Type B pancreatic cell (in vitro differentiated cells): ENCODE measurements around the gene BCO2. TPM values are rescaled to one million over a fixed set of nuclear protein-coding genes. Genes with fewer than 3 reads are reported as not detected.

Experiments used
- DNase-seq: peaks from one replicate; pipeline ENCODE4 v3.0.0; 2021; ENCODE audit warnings: mixed read lengths; ENCODE audit not compliant: unreplicated experiment; ENCODE audit errors: extremely low spot score
- H3K27ac Mint-ChIP-seq: 2 replicates; pipeline ENCODE4 v1.8.0; 2021; ENCODE audit warnings: mild to moderate bottlenecking, mixed read lengths
- H3K27me3 Mint-ChIP-seq: 2 replicates; pipeline ENCODE4 v1.8.0; 2021; ENCODE audit warnings: mixed read lengths
- H3K36me3 Mint-ChIP-seq: 2 replicates; pipeline ENCODE4 v1.8.0; 2021; ENCODE audit warnings: mixed read lengths
- H3K4me1 Mint-ChIP-seq: one replicate; pipeline ENCODE4 v1.8.0; 2021; ENCODE audit warnings: mixed read lengths; ENCODE audit not compliant: unreplicated experiment
- H3K4me3 Mint-ChIP-seq: 2 replicates; pipeline ENCODE4 v1.8.0; 2021; ENCODE audit warnings: mild to moderate bottlenecking, mixed read lengths
- H3K9me3 Mint-ChIP-seq: 2 replicates; pipeline ENCODE4 v1.8.0; 2021; ENCODE audit warnings: mixed read lengths
- total RNA-seq: library from RNA; stranded (reverse); gene quantifications from 2 replicates; pipeline ENCODE4 v1.2.1, GENCODE V29; 2021; ENCODE audit warnings: low replicate concordance
- TF ChIP-seq, protein P1 (sequence below): fragments of 200-600 bp; sonication (generic); conservative IDR thresholded peaks from 2 replicates; pipeline ENCODE4 v1.5.0; 2021; ENCODE audit warnings: antibody characterized with exemption, mild to moderate bottlenecking

BCO2 gene
- total RNA-seq, 1 donor from 2014 or later = 2.7 TPM

DNA sequence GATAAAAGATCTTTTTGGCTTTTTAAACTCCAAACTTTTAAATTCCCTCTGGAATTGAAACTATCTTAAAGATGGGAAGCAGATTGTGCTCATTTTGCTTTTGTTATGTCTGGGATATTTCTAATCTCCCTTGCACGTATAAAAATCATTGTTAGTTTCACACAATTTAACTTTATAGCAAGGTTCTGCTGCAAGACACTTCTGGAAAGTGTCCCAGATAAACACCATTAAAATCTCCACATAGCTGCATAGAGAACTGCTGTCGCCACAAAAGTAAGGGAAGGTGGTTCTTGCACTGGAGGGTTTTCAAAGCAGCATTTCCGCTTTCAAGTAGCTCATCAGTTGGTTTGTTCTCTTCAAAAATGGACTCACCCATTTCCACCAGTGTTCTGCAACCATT is 62.7 kb downstream of the BCO2 start:
- Mint-ChIP-seq H3K27ac (no peak overlapping the region), H3K9me3 (no peaks in the 10 kb centered on the region), H3K4me3 (no peak overlapping the region), H3K4me1 (no peaks in the 10 kb centered on the region), H3K27me3 (no peaks in the 10 kb centered on the region), H3K36me3 (peaks cover 25% of the 10 kb centered on the region)
- no peak for DNase-seq
- TF ChIP-seq, protein P1, sequence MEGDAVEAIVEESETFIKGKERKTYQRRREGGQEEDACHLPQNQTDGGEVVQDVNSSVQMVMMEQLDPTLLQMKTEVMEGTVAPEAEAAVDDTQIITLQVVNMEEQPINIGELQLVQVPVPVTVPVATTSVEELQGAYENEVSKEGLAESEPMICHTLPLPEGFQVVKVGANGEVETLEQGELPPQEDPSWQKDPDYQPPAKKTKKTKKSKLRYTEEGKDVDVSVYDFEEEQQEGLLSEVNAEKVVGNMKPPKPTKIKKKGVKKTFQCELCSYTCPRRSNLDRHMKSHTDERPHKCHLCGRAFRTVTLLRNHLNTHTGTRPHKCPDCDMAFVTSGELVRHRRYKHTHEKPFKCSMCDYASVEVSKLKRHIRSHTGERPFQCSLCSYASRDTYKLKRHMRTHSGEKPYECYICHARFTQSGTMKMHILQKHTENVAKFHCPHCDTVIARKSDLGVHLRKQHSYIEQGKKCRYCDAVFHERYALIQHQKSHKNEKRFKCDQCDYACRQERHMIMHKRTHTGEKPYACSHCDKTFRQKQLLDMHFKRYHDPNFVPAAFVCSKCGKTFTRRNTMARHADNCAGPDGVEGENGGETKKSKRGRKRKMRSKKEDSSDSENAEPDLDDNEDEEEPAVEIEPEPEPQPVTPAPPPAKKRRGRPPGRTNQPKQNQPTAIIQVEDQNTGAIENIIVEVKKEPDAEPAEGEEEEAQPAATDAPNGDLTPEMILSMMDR = no peak

DNA sequence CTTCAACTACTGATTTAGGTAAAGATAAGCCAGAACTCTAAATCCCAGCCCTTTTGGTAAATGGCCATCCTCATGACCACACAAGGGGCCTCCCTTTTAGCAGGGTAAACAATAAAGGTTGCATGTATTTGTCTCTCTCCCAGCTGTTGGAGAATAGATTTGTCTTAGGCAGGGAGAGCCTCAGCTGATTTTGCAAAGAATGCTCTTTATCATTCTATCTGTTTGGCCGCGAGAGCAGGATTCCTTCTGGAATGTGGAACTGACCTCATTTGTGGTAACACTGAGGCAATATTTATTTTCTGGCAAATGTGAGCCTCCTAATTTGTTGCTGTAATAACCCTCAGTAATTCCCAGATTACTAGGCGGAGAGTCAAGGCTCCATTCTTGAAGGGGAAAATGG is 66.2 kb downstream of the BCO2 start:
- Mint-ChIP-seq H3K36me3 (peaks cover 22% of the 10 kb centered on the region), H3K27me3 (no peaks in the 10 kb centered on the region), H3K4me3 (no peak overlapping the region), H3K9me3 (no peaks in the 10 kb centered on the region), H3K27ac (no peak overlapping the region), H3K4me1 (no peaks in the 10 kb centered on the region)
- TF ChIP-seq, protein P1 = no peak
- DNase-seq = no peak

DNA sequence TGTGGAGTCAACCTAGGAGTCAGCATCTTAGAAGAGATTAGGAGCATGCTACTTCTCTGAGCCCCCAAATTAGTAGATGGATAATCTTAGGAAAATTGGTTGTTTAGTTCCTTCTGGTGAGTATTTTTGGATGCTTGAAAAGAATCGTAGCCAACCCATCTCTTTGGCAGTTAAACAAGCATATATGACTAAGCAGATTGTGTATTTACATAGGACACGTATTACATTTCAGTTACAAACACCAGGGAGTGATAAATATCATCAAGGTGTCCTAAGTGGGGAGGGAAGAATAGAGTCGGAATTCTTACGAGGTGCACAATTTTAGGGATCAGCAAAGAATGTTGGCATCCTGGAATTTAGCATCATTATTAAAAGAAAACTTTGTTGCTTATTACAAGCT is 71.9 kb downstream of the BCO2 start:
- no peak for DNase-seq
- H3K4me3 Mint-ChIP-seq = no peak overlapping the region

DNA sequence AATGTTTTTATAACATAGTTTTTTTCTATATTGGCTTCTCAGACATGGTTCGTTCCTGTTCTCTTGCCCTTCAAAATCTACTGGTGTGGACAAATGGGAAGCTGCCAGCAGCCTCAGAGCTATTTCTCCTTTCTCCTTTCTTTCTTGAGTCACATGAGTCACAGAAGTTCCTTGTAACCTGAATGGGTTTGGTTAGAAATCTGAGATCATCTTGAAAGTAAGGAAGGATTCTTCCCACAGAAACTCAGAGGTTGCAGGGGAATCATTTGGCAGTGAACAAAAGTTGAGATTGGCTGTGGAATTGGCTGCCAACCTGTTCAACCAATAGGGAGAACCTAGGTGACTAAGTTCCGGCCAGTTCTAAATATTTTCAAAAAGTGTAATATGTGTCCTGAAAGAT is 72.9 kb downstream of the BCO2 start:
- H3K4me1 Mint-ChIP-seq = no peaks in the 10 kb centered on the region
- peaks cover 5% of the 10 kb centered on the region for H3K27me3 Mint-ChIP-seq
- DNase-seq = no peak
- TF ChIP-seq, protein P1 = no peak
- no peaks in the 10 kb centered on the region for H3K9me3 Mint-ChIP-seq
- no peak overlapping the region for H3K4me3 Mint-ChIP-seq
- no peak overlapping the region for H3K27ac Mint-ChIP-seq
- H3K36me3 Mint-ChIP-seq = peaks cover 4% of the 10 kb centered on the region

More for the DNA sequence above, 71.9 kb downstream of the BCO2 start:
- Mint-ChIP-seq H3K36me3 (peaks cover 9% of the 10 kb centered on the region), H3K9me3 (no peaks in the 10 kb centered on the region), H3K4me1 (no peaks in the 10 kb centered on the region), H3K27ac (no peak overlapping the region), H3K27me3 (peaks cover 3% of the 10 kb centered on the region)
- TF ChIP-seq, protein P1 = no peak

DNA sequence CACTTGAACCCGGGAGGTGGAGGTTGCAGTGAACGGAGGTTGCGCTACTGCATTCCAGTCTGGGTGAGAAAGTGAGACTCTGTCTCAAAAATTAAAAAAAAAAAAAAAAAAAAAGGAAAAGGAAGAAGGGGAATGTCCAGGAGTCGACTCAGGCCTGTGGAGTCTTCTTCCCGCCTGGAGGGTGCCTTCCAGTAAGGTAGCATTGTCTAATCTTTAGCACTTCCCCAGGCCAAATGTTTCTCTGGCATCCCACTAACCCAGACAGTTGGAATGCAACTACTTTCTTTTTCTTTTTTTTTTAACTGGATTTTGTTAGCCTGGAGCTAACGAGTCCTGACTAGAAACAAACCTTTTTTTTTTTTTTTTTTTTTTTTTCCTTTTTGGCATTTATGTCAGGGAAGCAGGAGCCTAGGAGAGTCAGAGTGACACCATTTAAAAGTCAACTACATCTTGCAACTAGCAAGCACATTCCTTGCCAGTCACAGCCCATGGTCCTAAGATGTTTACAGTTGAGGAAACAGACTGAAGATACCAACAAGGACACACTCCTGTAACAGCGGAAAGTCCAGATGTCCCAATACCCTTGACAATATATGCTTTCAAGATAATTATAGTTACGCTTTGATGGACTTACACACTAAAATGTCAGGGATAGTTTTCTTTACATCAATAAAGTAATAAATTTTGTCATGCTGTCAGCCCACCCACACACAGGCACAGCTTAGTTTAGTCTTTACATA is 74.7 kb downstream of the BCO2 start:
- TF ChIP-seq, protein P1 = no peak
- Mint-ChIP-seq H3K4me1 (no peaks in the 10 kb centered on the region), H3K4me3 (no peak overlapping the region), H3K27me3 (peaks cover 5% of the 10 kb centered on the region), H3K9me3 (no peaks in the 10 kb centered on the region), H3K27ac (no peak overlapping the region), H3K36me3 (no peaks in the 10 kb centered on the region)
- DNase-seq = no peak
